ENCODE results near the gene WDPCP.

DNA sequence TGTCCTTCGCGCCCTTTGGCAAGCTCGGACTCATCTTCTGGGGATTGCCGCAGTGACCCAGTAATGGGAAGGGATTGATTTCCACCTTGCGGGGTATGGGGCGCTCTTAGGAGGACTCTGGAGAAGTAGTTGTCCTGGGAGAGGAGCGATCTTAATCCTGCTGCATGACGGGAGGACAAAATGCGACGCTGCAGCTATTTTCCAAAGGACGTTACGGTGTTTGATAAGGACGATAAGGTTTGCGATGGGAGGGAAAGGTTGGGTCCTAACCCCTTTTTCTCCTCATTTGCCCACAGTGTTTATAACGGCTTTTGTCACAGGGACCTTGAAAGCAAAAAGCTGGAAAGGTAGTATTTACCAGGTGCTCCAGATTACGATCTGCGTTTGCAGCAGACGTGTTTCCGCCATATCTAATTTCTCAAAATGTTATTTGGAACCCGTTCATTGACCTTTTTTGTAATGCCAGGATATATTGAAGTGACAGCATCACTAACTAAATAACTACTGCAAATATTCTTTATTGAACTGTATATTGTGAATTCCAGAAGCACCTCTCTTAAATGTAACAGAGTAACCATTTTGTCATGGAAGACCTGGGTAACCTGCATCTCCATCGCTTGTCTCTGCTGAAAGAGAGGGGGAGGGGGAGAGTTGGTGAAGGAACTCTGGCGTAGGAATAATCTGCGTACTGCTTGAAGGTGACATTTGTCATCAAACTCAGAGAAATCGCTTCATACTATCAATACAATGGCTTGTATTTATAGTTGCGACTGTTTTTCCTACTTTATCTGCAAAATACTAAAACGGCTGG is 1.1 kb upstream of the WDPCP start:
- TF ChIP-seq, protein P1, sequence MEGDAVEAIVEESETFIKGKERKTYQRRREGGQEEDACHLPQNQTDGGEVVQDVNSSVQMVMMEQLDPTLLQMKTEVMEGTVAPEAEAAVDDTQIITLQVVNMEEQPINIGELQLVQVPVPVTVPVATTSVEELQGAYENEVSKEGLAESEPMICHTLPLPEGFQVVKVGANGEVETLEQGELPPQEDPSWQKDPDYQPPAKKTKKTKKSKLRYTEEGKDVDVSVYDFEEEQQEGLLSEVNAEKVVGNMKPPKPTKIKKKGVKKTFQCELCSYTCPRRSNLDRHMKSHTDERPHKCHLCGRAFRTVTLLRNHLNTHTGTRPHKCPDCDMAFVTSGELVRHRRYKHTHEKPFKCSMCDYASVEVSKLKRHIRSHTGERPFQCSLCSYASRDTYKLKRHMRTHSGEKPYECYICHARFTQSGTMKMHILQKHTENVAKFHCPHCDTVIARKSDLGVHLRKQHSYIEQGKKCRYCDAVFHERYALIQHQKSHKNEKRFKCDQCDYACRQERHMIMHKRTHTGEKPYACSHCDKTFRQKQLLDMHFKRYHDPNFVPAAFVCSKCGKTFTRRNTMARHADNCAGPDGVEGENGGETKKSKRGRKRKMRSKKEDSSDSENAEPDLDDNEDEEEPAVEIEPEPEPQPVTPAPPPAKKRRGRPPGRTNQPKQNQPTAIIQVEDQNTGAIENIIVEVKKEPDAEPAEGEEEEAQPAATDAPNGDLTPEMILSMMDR (IDR thresholded peaks at IDR 0.05): no peak
- TF ChIP-seq EZH2 (IDR thresholded peaks at IDR 0.05; ENCODE audit: borderline replicate concordance, insufficient read depth, low read depth, low read length, poor library complexity, severe bottlenecking): no peak

Measured in B cell (primary cell).